NCI-H748 treated with DMSO at 0.1 percent for 48 hours (cell line): ENCODE data around the gene GIT2.
A peak's percentile ranks its signal among the peaks of the same experiment; 100 is the strongest.
"Not testable (repeated sequence)": the region's sequence is repeated elsewhere in the genome, so short reads cannot be mapped to it uniquely, and the experiment has no call there.

Experiments
- DNase-seq: peaks from one replicate; lab custom pipeline; 2025; lab: John Stamatoyannopoulos, UW

Gene GIT2

DNA sequence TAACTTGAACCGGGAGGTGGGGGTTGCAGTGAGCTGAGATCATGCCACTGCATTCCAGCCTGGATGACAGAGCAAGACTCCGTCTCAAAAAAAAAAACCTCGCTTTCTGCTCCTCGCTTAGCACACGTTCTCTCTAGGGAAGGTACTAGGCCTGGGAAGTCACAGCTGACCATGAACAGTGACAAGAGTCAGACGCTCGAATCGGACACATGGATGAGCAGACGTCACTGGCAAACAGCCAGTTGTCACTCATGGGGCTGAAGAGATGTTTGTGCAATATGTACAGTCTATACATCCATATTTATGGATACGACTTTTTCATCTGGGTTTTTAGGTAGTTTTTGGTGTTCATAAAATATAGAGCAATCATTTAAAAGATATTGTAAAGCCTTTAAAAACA lies 76.7 kb downstream of the GIT2 start:
- no peak for DNase-seq

DNA sequence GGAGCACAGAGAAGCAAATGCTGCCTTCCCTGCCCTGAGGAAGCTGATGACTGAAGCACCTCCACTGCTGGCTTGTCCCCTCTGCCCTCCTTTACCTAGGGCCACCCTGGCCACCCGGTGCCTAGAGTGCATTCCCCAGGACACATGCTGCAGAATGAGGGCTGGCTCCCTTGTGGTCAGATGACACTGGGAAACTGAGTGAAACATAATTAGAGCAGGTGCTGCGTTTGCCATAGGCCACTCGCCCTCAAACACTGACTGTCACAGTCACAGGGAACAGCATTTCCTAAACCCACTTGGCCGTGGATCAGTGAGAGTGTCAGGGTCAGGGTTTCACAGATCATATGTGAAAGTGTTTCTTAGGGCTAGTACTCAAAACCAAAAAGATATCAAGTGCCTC lies 80.1 kb downstream of the GIT2 start:
- DNase-seq = no peak

DNA sequence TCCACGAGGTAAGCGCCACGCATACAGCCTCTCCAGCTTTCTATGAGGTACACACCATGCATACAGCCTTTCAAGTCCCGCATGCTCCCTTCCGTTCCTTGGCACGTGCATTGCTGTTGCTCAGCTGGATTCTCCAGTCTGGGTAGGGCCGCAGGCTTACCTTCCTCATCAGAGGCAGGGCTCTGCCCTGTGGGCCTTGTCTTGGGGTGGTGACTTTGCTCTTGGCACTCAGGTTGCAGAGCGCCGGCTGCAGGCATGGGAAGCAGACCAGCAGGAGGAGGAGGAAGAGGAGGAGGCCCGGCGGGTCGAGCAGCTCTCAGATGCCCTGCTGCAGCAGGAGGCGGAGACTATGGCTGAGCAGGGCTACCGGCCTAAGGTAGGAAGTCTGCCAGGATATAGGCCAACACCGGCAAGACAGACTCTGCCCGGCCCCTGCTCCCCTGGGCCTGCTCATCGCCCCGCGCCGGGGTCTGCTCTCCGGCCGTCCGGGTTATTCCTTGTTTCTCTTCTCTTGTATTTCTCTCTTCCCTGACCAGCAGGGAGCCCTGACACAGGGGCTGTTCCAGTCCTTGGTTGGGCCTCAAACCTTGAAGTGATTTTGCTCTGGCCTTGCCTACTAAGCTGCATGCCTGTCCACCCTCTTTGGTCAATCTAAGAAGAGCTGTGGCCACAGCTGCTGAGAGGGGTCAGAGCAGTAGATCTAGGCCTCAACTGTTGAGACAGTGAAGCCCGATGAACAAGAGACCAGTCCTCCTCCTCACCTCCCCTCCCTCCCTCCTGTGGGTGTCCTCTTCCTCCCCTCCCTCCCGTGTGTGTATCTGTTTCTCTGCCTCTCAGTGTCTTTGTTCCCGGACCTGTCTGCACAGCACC lies 80.8 kb downstream of the GIT2 start:
- DNase-seq = no peak

DNA sequence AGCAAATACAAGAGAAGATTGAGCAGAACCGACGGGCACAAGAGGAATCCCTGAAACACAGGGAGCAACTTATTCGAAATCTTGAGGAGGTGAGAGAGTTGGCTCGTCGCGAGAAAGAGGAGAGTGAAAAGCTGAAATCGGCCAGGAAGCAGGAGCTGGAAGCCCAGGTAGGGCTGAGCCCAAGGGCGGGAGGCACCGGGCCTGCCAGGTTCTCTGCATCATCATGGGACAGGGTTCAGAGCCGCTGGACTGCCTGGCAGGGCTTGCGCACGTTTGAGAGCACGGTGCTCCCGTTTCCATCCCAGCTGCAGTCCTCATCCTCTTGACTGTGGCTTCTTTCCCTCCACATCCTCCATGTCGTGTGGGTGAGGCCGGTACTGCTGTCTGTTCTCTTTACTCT lies 81.7 kb downstream of the GIT2 start:
- DNase-seq = no peak

DNA sequence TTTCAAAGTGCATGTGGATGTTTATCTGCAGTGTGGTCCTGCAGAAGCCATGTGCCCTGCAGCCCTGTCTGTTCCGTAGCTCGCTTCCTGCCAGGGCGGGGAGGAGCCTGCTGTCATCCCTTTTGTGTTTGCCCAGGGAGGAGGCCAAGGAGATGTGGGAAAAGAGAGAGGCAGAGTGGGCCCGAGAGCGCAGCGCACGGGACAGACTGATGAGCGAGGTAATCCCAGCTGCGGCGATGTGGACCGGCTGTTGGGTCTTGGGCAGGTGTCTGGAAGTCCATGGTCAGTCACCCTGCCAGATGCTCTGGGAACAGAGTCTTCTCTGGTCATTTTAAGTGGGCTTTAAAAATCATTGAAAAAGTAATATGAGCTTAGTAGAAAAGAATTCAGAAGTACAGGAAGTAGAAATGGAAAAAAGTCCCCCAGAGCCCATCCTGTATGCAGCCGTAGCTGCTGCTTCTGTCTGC lies 83.3 kb downstream of the GIT2 start:
- DNase-seq = no peak

DNA sequence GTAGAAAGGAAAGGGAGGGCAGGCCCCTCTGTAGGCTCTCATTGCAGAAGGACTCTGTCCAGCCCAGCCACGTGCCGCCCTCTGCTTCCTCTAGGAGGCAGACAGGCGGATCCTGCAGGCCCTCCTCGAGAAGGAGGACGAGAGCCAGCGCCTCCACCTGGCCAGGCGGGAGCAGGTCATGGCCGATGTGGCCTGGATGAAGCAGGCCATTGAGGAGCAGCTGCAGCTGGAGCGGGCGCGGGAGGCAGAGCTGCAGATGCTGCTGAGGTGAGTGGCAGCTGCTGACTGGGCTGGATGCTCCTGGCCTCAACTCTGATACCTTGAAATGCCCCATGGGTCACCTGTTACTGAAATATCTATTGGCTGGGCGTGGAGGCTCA lies 85.2 kb downstream of the GIT2 start:
- DNase-seq = no peak

DNA sequence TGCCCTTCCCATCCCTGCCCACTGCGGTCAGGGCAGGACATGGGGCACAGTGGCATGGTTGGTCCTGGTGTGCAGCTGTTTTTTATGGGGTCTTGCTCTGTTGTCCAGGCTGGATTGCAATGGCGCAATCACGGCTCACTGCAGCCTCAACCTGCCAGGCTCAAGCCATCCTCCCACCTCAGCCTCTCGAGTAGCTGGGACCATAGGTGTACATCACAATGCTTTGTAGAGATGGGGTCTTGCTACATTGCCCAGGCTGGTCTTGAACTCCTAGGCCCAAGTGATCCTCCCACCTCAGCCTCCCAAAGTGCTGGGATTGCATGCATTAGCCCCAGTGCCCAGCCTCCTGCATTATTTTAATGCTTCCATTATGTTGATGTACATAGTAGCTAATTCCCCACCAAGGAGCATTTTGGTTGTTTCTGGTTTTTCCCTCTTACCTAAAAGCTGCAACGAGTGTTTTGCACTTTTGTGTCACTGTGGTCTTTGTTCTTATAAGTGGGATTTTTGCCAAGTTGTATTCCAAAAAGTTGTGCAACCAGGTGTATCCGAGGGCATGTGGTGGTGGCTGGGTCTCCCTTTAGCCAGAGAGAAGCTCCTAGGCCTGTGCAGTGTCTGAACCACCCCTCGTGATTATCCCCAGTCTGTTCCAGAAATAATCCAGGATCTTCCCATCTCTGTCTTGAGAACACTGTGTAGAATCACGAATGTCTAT lies 85.8 kb downstream of the GIT2 start:
- no peak for DNase-seq

DNA sequence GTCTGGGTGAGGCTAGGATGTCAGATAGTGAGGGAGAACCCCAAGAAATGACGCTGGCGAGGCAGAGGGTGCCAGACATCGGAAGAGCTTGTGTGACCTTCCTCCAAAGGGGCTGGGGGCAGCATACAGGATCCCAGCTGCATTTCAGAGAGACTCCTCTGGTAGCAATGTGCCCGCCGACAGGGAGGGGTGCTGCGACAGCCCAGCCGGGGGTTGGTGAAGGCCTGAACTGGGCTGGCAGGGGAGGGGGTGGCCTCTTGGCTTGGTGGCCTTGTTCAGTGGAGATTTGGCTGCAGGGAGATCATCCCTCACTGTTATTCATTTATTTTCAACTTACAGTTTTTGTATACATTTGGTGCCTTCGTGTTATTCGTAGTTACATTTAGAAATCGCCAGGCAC lies 90.9 kb downstream of the GIT2 start:
- no peak for DNase-seq

DNA sequence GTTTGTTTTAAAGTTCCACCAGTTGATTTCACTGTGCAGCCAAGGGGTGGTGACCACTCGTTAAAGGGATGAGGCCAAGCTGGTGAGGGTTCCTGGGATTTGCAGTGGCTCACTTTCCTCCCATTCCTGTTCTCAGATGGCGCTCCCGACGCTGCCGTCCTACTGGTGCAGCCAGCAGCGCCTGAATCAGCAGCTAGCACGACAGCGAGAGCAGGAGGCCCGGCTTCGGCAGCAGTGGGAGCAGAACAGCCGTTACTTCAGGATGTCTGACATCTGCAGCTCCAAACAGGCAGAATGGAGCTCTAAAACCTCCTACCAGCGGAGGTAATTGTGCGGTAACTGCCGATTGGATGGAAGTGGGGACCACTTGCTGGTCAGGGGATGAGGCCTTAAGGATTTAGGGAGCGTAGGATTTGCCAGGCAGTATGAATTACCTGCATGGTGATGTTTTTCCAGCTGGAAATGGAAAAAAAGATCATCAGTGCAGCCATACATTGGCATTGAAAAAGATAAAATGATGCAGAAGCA lies 93.2 kb downstream of the GIT2 start:
- DNase-seq = no peak

DNA sequence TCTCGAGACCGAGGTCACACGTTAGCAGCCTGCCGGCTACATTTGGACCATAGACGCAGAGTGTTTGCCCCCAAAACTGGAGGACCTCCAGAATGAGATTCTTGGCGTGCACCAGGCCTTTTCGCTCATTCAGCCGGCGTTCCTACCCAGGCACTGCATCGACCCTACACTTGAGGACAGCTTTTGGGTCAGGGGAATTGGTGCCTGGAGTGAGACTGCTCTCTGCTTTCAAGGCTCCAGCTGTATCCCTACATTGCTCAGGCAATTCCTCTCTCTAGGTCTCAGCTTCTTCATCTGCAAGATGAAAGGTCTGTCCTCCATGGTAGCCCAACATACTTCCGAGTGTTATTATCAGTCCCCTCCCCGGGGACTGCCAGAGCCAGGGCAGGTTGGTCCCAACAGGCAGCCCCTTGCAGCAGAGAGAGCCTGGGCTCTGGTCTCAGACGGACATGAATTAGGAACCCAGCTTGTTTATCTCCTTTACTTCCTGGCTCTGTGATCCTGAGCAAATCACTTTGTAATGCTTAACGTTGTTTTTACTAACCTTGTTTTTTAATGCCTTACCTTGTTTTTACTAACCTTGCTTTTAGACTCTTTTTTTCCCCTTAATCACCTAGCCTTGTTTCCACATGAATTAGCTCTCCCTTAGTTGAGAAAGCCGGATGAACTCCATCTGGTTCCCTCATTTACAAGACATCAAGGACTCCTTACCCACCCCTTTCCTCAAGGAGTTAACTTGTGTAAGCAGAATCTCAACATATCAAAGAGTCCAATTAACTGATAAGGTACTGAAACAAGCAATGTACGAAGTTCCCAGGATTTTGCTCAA lies 95.2 kb downstream of the GIT2 start:
- DNase-seq = no peak

DNA sequence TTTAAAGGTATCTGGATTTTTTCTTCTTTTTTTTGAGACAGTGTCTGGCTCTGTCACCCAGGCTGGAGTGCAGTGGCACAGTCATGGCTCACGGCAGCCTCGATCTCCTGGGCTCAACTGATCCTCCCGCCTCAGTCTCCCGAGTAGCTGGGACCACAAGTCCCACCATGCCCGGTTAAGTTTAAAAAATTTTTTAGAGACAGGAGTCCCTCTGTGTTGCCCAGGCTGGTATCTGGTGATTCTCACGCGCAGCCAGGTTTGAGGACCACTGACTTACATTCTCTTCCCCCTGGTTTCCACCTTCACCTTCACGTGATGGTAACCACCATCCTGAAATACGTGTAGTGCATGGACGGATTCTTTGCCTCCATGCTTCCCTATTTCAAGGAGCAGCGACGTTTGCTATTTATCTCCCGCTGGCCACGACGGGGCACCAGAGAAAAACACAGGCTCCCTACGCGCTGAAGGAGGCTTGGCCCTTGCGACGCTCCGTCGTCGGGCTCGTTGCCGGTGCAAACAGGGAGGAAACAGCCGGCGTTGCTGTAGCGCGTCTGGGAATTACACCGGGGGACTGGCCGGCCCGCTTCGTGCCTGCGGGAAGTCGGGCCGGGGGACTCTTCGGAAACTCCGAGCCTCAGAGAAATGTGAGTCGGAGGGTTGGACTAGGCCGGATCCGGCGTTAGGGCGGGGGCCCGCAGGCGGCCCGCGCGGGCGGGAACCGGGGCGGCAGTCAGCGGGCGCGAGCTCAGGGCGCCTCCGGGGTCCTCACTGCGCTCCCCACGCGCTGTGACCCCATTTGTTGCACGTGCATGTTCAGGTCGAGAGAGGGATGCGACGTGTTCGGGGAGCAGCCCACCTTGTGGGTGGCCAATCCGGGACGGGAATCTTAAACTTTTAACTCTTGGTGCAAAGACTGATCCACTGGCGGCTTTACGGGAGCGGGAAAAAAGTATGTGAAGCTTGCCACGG lies 96.1 kb downstream of the GIT2 start, which contains the start of gene TCHP:
TCHP (plus strand) TSS at position 492 of the 969 bp plus-strand sequence. CDS start 2,753 bp downstream, outside the sequence.
- DNase-seq = peak; percentile 71

DNA sequence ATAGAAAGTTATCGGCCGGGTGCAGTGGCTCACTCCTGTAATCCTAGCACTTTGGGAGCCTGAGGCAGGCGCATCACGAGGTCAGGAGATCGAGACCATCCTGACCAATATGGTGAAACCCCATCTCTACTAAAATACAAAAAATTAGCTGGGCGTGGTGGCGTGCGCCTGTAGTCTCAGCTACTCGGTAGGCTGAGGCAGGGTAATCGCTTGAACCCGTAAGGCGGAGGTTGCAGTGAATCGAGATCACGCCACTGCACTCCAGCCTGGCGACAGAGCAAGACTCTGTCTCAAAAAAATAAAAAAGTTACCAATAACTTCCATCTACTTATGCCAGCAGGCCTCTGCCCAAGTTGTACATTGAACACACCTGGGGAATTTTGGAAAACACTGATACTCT lies 96.8 kb downstream of the GIT2 start:
- DNase-seq = not testable (repeated sequence)

DNA sequence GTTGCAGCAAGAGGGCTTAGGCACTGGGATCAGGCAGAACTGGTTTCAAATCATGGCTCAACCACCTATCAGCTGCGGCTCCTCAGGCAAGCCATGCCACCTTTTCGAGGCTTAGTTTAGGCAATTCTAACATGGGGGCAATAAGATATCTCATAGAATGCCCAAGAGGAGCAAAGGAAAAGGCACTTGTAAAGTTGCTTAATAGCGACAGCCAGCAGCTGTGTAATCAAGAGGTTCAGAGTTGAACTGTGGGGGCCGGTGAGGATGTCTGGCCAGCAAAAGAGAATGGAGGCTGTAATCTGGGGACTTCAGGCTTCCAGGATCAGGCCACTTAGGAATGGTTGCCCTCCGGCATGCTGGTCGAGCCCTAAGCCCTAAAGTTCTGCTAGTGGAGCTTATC lies 99.1 kb downstream of the GIT2 start:
- no peak for DNase-seq

DNA sequence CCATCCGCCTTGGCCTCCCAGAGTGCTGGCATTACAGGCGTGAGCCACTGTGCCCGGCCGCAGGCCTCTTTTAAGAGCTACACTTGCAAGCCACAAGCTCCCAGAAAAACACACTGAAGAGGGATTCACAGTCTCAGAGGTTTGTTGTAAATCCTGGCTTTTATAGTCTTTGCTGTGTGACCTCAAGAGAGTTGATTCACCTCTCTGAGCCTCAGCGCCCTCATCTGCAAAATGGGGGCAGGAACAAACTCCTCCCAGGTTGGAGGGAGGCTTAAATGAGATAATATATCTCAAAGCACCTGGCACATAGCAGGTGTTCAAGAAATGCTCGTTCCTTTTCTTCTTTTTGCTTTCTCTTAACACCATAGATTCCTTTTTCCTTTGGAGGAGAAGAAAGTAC lies 100.0 kb downstream of the GIT2 start:
- DNase-seq = no peak

DNA sequence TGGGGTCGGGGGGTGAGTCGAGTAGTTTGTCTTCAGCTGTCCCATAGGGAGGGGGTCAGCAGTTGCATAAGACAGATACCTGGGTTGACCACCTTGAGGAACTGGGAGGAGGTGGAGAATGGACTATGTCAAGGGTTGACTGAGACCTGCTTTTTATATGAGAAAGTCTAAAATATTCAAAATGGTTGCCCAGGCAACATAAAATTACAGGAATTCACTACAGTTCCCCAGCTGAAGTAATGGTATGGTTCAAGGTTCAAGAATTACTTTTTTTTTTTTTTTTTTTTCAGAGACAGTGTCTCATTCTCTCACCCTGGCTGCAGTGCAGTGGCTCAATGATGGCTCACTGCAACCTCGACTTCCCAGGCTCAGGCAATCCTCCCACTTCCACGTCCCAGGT lies 101.2 kb downstream of the GIT2 start:
- DNase-seq = no peak

DNA sequence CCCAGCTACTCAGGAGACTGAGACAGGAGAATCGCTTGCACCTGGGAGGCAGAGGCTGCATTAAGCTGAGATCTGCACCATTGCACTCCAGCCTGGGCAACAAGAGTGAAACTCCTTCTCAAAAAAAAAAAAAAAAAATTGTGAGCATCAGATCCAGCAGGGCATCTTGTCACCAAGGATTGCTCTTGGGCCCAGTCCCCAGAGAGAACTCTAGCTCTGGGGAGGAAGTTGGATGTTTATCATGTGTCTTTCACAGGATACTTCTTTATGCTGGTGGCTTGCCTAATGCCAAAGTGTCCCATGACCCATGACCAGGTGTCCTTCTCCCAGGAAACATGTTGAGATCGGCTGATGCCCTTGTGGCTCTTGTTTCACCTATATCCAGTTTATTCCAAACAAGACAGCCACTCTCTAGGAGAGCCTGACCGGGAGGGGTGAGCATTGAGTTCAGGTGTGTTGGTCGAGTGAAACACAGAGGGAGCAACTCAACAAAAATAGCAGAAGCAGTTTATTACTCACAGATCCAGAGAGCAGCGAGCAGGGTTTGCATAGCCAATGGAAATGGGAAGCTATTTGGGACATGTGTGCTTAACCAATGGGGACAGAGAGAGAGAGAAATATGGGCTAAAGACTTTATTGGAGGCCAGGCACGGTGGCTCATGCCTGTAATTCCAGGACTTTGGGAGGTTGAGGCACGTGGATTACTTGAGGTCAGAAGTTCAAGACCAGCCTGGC lies 102.7 kb downstream of the GIT2 start:
- DNase-seq = no peak

DNA sequence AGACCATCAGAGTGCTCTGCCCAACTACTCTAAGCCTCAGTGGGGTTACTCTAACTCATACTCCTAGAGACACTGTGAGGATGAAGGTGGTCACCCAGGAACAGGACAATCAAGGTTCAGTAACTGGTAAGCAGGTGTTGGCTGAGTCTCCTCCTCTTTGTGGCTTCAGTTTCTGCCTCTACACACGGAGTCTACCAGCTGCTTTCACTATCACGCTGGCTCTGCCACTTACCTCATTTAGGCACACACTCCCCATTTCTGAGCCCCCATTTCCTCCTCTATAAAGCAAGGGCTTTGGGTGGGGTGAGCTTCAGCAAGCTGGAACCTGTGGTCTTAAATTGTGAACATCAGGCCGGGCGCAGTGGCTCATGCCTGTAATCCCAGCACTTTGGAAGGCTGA lies 103.4 kb downstream of the GIT2 start:
- DNase-seq = no peak

DNA sequence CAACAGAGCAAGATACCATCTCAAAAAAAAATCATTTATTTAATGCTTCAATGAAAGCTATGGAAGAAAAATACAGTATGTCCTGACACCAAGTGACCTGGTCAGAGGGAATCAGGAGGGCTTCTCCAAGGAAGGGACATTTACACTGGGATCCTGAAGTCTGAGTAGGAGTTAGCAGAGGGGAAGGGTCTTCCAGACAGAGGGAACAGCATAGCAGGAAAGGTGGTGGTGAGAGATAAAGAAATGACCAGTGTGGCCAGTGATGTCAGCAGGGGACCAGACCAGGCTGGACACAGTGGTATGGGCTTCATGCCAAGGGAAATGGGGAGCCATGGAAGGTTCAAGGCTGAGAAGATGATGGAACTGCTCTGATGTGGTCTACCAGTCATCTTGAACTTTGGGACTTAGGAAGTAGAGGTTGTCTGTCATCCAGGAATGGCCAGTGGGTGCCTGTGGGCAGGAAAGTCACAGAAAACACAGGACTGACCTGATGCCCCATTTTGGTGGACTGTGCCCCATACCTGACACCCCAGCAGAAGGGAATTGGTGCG lies 103.9 kb downstream of the GIT2 start:
- no peak for DNase-seq

DNA sequence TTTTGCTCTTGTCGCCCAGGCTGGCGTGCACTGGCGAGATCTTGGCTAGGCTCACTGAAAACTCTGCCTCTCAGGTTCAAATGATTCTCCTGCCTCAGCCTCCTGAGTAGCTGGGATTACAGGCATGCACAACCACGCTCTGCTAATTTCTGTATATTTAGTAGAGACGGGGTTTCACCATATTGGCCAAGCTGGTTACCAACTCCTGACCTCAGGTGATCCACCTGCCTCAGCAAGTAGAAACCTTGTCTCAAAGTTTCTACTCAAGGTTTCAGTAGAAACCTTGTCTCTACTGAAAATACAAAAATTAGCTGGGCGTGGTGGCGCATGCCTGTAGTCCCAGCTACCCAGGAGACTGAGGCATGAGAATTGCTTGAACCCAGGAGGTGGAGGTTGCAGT lies 104.4 kb downstream of the GIT2 start:
- not testable (repeated sequence) for DNase-seq

DNA sequence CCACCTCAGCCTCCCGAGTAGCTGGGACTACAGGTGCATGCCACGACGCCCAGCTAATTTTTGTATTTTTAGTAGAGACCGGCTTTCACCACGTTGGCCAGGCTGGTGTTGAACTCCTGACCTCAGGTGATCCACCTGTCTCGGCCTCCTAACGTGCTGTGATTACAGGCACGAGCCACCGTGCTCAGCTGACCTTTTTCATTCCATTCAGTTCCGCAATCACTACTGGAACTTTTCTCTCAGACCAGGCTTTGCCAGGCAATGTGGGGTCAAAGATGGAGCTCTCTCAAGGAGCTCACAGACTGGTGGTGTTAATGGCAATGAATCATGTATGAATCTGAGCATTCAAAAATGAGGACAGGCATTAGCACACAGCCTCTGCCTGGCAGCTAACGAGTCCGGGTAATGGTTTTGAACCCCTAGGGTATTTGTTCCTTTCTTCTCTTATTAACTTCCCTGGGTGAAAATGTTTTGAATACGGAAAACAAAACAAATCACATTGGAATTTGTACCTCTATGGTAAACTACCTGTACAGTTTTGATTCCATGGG lies 105.5 kb downstream of the GIT2 start:
- DNase-seq = no peak
